Effector memory CD4-positive, alpha-beta T cell (primary cell): ENCODE measurements around the gene TBC1D22B.

Source experiments
- DNase-seq, 3 donors: peaks; one replicate each; pipeline ENCODE4 v3.0.0-alpha.2; 2020
- H3K27ac ChIP-seq: 2 replicates; pipeline ENCODE4 v1.7.0; 2013; ENCODE audit warnings: mild to moderate bottlenecking, low read length, moderate library complexity; ENCODE audit not compliant: insufficient read depth, poor library complexity, severe bottlenecking
- H3K27me3 ChIP-seq: replicated peaks from 2 replicates; pipeline ENCODE4 v1.7.0; 2013; ENCODE audit warnings: mild to moderate bottlenecking, low read length; ENCODE audit not compliant: insufficient read depth, control insufficient read depth, poor library complexity, severe bottlenecking
- H3K36me3 ChIP-seq: 2 replicates; pipeline ENCODE4 v1.7.0; 2013; ENCODE audit warnings: mild to moderate bottlenecking, low read length, moderate library complexity; ENCODE audit not compliant: control insufficient read depth, insufficient read depth
- H3K4me1 ChIP-seq: 2 replicates; pipeline ENCODE4 v1.7.0; 2013; ENCODE audit warnings: low read length, mild to moderate bottlenecking; ENCODE audit not compliant: control insufficient read depth, insufficient read depth, poor library complexity, severe bottlenecking
- H3K4me3 ChIP-seq: 2 replicates; pipeline ENCODE4 v1.7.0; 2013; ENCODE audit warnings: low read length, low read depth, mild to moderate bottlenecking; ENCODE audit not compliant: insufficient read depth, poor library complexity, severe bottlenecking
- H3K9me3 ChIP-seq: 2 replicates; pipeline ENCODE4 v1.7.0; 2013; ENCODE audit warnings: mild to moderate bottlenecking, low read length, moderate library complexity; ENCODE audit not compliant: control insufficient read depth

Gene TBC1D22B

DNA sequence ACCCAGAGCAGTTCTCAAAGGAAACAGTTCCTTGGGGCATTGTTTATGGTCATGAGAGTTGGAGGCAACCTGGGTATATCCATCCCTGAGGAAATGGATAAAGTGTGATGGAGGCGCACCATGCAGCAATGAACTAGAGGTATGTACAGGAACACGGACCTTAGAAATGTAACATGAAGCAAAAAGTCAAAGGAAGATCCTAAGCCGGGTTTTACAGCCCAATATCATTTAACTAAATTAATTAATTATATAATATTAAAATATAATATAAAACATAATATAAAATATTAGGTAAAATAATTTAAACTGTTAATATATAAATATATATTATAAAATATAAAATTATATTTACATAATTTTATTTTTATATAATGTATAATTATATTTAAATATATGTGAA lies 52.1 kb downstream of the TBC1D22B start:
- H3K27me3 ChIP-seq = no peaks in the 10 kb centered on the region
- H3K4me1 ChIP-seq = no peaks in the 10 kb centered on the region
- H3K9me3 ChIP-seq = no peaks in the 10 kb centered on the region
- H3K27ac ChIP-seq = no peak overlapping the region
- H3K4me3 ChIP-seq = no peak overlapping the region
- no peak for DNase-seq
- peaks cover 28% of the 10 kb centered on the region for H3K36me3 ChIP-seq

DNA sequence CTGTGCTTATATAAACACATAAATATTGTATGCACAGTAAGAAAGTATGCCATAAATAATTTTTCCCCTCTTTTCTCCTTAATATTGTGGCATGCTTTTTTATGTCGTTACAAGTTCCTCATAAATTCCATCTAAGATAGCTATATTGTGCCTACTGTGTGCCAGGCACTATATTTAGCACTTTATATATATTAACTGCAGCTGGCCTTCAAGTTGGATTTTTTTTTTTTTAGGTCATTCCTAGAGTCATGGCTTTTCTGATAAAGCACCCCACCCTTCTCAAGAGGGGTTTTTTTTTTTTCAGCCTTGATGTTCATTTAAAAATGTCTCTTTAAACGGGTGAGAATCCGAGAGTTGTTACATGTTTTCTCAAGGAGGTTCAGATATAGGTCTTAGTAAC lies 53.4 kb downstream of the TBC1D22B start:
- no peak overlapping the region for H3K27ac ChIP-seq
- peaks cover 28% of the 10 kb centered on the region for H3K36me3 ChIP-seq
- no peaks in the 10 kb centered on the region for H3K27me3 ChIP-seq
- H3K9me3 ChIP-seq = no peaks in the 10 kb centered on the region
- H3K4me3 ChIP-seq = no peak overlapping the region
- no peaks in the 10 kb centered on the region for H3K4me1 ChIP-seq
- DNase-seq = no peak

DNA sequence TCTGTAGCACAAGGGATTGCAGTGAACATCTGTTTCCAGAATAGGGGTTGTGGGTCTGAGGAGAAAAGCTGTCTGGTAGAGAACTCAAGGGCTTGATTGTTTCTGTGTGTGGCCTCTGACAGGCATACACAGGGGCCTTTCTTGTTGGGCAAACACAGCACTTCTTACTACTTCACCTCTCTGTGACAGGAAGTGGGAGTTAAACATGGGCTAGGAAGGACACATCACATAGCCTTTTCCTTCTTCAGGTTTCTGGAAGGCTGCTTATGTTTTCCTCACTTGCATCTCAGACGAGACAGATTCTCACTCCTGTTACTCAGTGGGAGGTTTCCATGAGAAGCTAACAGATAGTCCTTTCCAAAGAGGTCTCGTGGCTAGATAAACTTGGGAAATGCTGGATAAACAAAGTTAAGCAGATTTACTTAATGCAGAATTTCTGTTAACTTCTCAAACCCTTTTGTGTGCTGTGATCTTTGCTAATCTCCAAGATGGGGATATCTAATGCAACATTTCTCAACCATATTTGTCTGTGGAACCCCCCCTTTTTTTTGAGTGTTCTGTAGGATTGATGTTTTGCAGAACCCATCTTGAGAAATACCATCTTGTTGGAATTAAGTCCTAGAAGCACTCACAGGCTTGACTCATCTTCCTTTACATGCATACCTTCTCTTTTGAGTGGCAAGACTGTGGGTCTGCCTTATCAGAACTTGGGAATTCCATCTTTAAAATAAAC lies 54.3 kb downstream of the TBC1D22B start:
- H3K27ac ChIP-seq = no peak overlapping the region
- no peaks in the 10 kb centered on the region for H3K4me1 ChIP-seq
- H3K4me3 ChIP-seq = no peak overlapping the region
- DNase-seq = no peak
- H3K36me3 ChIP-seq = peaks cover 31% of the 10 kb centered on the region
- no peaks in the 10 kb centered on the region for H3K9me3 ChIP-seq
- no peaks in the 10 kb centered on the region for H3K27me3 ChIP-seq

DNA sequence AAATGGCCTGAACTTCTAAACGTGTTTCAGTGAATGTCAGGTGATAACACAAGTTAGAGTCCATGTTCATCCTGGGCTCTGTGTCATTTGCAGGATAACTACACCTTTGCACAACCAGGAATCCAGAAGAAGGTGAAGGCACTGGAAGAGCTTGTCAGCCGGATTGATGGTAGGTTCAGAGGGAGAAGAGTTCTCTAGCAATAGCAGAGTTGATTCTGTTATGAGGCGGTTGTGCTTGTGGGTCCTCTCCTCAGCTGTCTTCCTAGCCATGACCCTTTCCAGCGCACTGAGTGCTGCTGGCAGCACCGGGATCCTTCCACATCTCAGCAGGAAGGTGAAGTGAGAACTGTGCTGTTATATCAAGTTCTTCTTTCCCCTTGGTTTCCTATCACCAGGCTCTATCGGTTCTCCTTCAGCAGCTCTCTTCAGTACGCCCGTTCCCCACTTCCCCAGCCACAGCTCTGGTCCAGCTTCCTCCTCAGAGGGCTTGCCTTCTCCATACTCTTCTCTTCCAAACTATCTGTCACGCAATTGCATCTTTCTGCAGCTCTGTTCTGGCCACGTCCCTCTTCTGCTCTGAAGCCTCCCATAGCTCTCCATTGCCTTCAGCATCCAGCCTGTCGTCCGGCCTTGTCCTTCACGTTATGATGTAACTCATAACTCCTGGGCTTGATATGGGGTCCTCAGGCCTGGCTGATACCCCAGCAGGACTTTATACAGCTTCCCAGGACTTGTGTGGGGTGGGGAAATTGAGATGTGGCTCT lies 56.3 kb downstream of the TBC1D22B start:
- peaks cover 33% of the 10 kb centered on the region for H3K36me3 ChIP-seq
- H3K4me1 ChIP-seq = no peaks in the 10 kb centered on the region
- DNase-seq = no peak
- H3K9me3 ChIP-seq = no peaks in the 10 kb centered on the region
- H3K27me3 ChIP-seq = no peaks in the 10 kb centered on the region
- H3K27ac ChIP-seq = no peak overlapping the region
- no peak overlapping the region for H3K4me3 ChIP-seq

DNA sequence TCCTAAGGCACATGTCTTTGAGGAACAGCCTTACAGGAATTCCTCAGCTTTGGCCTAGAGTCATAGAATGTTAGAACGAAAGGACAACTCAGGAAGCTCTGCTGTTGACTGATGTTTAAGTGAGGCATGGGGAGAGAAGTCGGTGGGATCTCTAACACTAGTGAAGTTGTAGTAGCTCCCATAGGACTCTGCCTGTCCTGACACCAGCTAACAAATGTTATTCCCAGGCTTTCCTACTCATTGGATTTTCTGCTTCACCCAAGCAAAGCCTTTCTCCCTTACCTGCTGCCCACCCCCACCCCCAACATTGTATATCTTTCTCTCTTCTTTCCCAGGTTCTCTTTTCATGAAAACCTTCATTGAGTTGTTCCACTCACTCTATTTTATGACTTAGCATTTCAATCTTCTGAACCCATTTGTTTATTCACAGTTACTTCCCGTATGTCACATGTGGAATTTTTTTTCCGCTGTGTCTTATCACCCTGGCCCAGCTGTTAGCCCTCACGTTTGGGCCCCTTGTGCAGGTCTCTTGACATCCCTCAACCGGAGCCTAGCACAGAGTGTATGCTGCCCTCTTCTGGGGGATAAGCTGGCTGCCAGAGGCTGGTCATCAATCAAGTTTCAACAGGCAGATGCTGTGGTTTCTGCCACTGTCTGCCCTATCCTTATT lies 57.0 kb downstream of the TBC1D22B start:
- Histone ChIP-seq H3K36me3 (peaks cover 38% of the 10 kb centered on the region), H3K4me1 (no peaks in the 10 kb centered on the region)

DNA sequence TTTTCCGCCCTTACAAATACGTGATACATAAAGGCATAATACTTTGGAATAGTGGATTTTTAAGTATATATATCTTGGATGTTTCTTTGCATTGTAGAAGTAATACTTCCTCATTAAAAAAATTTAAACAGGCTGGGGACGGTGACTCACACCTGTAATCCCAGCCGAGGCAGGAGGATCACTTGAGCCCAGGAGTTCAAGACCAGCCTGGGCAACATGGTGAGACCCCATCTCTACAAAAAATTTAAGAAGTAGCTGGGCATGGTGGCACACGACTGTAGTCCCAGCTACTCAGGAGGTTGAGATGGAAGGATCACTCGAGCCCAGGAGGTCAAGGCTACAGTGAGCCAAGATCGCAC lies 57.6 kb downstream of the TBC1D22B start:
- H3K27ac ChIP-seq = no peak overlapping the region
- no peaks in the 10 kb centered on the region for H3K4me1 ChIP-seq
- no peak overlapping the region for H3K4me3 ChIP-seq
- H3K9me3 ChIP-seq = no peaks in the 10 kb centered on the region
- no peak for DNase-seq
- H3K27me3 ChIP-seq = no peaks in the 10 kb centered on the region
- peaks cover 43% of the 10 kb centered on the region for H3K36me3 ChIP-seq

More for the DNA sequence above, 57.0 kb downstream of the TBC1D22B start:
- H3K27me3 ChIP-seq = no peaks in the 10 kb centered on the region
- no peaks in the 10 kb centered on the region for H3K9me3 ChIP-seq
- no peak overlapping the region for H3K4me3 ChIP-seq
- H3K27ac ChIP-seq = no peak overlapping the region
- no peak for DNase-seq

DNA sequence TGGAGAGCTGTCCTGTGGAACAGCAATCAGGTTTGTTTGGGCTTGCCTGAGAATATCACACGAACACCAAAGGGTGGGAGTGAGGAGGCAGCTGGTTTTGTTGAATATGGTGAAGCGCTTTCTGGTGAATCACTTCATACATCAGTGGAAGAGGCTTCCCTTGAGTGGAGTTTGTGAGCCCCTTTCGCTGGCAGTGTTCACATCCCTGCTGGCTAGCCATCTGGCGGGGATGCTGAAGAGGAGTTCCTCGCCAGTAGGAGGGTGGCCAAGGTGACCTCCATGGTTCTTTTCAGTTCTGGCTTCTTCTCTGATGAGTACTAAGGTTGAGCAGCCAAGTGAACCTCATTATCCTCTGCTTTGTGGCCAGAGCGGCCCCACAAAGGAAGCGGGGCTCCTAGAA lies 58.5 kb downstream of the TBC1D22B start:
- no peaks in the 10 kb centered on the region for H3K4me1 ChIP-seq
- H3K27me3 ChIP-seq = no peaks in the 10 kb centered on the region
- H3K9me3 ChIP-seq = no peaks in the 10 kb centered on the region
- no peak overlapping the region for H3K27ac ChIP-seq
- peaks cover 43% of the 10 kb centered on the region for H3K36me3 ChIP-seq
- H3K4me3 ChIP-seq = no peak overlapping the region
- DNase-seq = no peak

DNA sequence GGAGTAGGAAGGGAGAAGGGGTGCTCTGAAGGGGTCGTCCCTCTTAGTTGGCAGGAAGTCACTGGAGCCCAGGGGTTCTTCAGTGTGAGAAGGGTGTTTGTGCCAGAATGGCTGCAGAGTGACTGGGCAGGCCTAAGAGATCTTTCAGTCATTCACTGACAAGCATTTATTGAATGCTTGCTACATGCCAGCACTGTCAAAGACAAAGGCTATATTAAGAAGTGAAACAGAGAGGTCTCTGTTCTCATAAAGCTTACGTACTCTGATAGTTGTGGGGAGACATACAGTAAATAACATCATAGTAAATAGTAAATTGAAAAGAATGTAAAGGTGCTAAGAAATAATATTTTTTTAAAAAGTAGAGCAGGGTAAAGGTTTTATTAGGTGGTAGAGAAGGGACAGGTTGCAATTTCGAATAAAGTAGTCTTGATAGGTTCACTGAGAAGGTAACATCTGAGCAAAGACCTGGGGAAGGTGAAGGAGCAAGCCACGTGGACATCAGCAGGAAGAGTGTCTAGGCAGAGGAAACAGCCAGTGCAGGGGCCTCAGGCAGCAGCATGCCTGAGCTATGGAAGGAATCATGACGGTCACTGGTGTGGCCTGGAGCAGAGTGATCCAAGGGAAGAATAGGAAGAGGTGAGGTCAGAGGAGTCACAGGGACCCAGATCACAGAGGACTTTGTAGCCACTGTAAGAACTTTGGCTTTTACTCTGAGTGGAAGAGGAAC lies 59.9 kb downstream of the TBC1D22B start:
- H3K27ac ChIP-seq = no peak overlapping the region
- no peaks in the 10 kb centered on the region for H3K27me3 ChIP-seq
- H3K4me3 ChIP-seq = no peak overlapping the region
- DNase-seq = no peak
- peaks cover 43% of the 10 kb centered on the region for H3K36me3 ChIP-seq
- no peaks in the 10 kb centered on the region for H3K4me1 ChIP-seq
- H3K9me3 ChIP-seq = no peaks in the 10 kb centered on the region

DNA sequence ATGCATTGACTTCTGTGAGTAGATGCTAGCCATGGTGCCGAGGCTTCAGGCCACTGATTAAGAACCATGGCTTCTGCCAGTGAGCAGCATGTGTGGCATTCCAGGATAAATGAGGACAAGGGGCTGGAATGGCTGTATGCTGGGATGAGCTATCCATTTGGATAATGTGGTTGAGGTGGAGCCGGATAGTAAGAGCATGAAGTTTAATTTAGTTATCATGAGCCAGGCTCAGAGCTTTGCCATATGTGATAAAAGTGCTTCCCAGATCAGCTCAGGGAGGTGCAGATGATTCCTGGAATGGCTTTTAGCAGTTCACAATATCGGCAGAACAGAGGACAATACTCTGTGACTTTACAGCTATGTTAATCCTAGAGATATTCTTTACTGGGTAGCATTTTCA lies 61.6 kb downstream of the TBC1D22B start:
- DNase-seq = no peak
- no peak overlapping the region for H3K27ac ChIP-seq
- H3K36me3 ChIP-seq = peaks cover 36% of the 10 kb centered on the region
- H3K27me3 ChIP-seq = no peaks in the 10 kb centered on the region
- no peak overlapping the region for H3K4me3 ChIP-seq
- H3K9me3 ChIP-seq = no peaks in the 10 kb centered on the region
- no peaks in the 10 kb centered on the region for H3K4me1 ChIP-seq
